PFSK-1 (cell line): ENCODE results near the gene TAF6L.

Experiments
- FOXP2 ChIP-seq: optimal IDR thresholded peaks from 2 replicates; pipeline ENCODE3; 2011; ENCODE audit warnings: borderline replicate concordance, control low read depth, inconsistent platforms; ENCODE audit not compliant: insufficient read depth; ENCODE audit errors: extremely low read length, extremely low read depth
- POLR2AphosphoS5 ChIP-seq: IDR thresholded peaks from 2 replicates; pipeline ENCODE4 v1.6.1; 2012; ENCODE audit warnings: low read depth, mild to moderate bottlenecking, control low read depth, low read length, moderate library complexity
- SIN3A ChIP-seq: IDR thresholded peaks from 2 replicates; pipeline ENCODE4 v1.6.1; 2012; ENCODE audit warnings: mild to moderate bottlenecking, low read length, moderate library complexity, borderline replicate concordance; ENCODE audit not compliant: insufficient read depth
- TAF1 ChIP-seq: IDR thresholded peaks from 2 replicates; pipeline ENCODE4 v1.6.1; 2012; ENCODE audit warnings: low read length, control low read depth, borderline replicate concordance; ENCODE audit not compliant: insufficient read depth
- TF ChIP-seq, protein P1 (sequence below), 2 experiments: IDR thresholded peaks; 2 replicates each; pipeline versions ENCODE4 v1.6.1 to v1.8.0; 2011 to 2012; ENCODE audit warnings: low read depth in 2 of 2, low read length in 2 of 2, control low read depth in 1 of 2, inconsistent platforms in 1 of 2, mild to moderate bottlenecking in 1 of 2, moderate library complexity in 1 of 2; ENCODE audit not compliant: insufficient read depth in 1 of 2

The TAF6L gene

DNA sequence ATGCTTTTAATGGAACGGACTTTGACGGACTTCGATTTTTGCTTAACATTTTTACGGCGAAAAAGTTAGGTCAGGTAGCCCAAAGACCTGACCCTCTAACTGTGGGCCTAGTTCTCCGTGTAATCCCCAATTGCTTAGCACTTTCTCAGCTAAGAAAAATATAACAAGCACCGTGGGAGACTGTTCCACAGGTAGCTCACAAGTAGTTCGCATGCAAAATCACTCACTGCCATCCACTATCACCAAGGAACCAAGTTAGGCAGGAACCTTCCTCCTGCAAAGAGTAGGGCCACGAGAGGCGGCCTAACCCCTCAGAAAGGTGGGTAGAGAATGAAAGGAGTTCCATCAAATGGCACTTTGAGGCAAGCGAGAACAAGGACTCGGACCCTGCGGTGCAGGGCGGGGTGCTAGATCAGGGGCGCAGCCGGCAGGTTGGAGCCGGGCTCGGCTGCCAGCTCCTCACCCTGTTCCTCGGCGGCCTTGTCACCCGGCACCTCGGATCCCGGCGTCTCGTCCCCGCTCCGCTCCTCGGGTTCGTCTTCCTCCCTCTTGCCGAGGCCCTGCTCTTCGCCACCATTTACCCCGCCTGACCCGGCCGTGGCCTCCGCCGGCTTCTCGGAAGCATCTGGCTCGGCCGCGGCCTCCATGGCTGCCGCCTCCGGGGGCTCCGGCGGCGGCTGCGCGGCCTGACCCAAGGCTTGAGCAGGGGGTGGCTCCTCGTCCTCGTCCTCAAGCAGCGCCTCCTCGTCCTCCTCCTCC, 44.9 kb upstream of the TAF6L start:
- TF ChIP-seq FOXP2 (no peak), SIN3A (no peak)
- TF ChIP-seq, protein P1, sequence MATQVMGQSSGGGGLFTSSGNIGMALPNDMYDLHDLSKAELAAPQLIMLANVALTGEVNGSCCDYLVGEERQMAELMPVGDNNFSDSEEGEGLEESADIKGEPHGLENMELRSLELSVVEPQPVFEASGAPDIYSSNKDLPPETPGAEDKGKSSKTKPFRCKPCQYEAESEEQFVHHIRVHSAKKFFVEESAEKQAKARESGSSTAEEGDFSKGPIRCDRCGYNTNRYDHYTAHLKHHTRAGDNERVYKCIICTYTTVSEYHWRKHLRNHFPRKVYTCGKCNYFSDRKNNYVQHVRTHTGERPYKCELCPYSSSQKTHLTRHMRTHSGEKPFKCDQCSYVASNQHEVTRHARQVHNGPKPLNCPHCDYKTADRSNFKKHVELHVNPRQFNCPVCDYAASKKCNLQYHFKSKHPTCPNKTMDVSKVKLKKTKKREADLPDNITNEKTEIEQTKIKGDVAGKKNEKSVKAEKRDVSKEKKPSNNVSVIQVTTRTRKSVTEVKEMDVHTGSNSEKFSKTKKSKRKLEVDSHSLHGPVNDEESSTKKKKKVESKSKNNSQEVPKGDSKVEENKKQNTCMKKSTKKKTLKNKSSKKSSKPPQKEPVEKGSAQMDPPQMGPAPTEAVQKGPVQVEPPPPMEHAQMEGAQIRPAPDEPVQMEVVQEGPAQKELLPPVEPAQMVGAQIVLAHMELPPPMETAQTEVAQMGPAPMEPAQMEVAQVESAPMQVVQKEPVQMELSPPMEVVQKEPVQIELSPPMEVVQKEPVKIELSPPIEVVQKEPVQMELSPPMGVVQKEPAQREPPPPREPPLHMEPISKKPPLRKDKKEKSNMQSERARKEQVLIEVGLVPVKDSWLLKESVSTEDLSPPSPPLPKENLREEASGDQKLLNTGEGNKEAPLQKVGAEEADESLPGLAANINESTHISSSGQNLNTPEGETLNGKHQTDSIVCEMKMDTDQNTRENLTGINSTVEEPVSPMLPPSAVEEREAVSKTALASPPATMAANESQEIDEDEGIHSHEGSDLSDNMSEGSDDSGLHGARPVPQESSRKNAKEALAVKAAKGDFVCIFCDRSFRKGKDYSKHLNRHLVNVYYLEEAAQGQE (IDR thresholded peaks at IDR 0.05; ENCODE audit: insufficient read depth in 1 of 2, low read depth in 2 of 2, low read length in 2 of 2) = no peak

GRCh38 chr11:62726915-62727164, 44.4 kb upstream of the TAF6L start:
- TF ChIP-seq, protein P1 (IDR thresholded peaks at IDR 0.05; ENCODE audit: insufficient read depth in 1 of 2, low read depth in 2 of 2, low read length in 2 of 2) = no peak
- TF ChIP-seq TAF1 = no peak
- TF ChIP-seq FOXP2 = no peak
- no peak for TF ChIP-seq POLR2AphosphoS5
- TF ChIP-seq SIN3A = no peak

DNA sequence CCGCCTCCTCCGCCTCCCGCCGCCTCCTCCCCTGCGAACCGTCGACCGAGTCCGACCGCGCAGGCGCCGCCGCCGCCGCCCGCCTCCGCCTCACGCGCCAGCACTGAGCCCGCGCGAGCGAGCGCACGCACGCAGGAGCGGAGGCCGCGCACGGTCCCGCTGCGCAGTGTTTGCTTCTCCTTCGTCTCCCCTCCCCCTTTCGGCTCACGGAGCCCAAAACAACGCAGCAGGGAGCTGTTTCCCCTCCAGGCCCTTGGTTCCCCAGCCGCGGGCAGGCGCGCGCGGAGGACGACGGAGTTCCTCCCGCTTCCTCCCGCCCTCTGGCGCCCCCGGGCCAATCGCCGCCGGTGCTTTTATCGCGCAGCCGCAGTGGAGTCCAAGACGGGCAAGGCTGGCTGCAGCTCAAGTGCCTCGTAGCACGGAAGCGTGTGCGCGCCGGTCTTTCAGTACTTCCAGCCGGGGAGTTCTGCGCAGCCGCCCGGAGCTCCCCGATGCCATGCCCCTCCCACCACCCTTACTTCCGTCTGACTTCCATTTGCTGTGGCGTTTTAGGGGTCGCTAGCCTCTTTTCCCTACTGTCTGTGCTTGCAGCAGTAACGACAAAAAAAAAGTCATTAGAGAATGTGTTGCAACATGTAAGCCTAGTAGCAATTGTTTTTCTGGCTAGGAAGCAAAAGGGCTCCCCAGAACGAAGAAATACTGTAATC, 43.9 kb upstream of the TAF6L start, which contains the start of gene HNRNPUL2:
TSS of gene HNRNPUL2 (minus strand) at position 293 of the 707 bp plus-strand sequence. CDS start 301 bp downstream, outside the sequence.
- peak; percentile 41; the same call in 1 of the 2 replicates for TF ChIP-seq SIN3A
- peak; percentile 84 for TF ChIP-seq POLR2AphosphoS5
- peak; percentile 80 for TF ChIP-seq FOXP2
- 0 out of 2 replicates have a peak, but pooled peaks have one; percentile 68 for TF ChIP-seq TAF1
- TF ChIP-seq, protein P1 (IDR thresholded peaks at IDR 0.05; ENCODE audit: insufficient read depth in 1 of 2, low read depth in 2 of 2, low read length in 2 of 2) = peak in 1 of 2 experiments; percentile 3; a peak in 1 of 4 replicates

DNA sequence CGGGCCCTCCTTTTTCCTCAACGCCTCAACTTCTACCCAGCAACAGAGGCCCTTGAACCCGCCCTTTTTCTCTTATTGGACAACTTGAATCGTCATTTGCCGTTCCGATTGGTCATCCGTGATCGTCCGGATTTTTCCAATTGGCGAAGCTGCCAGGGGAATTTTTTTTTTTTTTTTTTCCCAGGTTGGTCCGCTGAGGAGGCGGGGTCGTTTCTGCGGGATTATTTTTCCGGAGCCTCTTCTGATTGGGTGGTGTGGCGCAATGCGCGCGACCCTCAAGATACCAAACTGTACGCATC, 43.4 kb upstream of the TAF6L start:
- TF ChIP-seq POLR2AphosphoS5 = no peak

DNA sequence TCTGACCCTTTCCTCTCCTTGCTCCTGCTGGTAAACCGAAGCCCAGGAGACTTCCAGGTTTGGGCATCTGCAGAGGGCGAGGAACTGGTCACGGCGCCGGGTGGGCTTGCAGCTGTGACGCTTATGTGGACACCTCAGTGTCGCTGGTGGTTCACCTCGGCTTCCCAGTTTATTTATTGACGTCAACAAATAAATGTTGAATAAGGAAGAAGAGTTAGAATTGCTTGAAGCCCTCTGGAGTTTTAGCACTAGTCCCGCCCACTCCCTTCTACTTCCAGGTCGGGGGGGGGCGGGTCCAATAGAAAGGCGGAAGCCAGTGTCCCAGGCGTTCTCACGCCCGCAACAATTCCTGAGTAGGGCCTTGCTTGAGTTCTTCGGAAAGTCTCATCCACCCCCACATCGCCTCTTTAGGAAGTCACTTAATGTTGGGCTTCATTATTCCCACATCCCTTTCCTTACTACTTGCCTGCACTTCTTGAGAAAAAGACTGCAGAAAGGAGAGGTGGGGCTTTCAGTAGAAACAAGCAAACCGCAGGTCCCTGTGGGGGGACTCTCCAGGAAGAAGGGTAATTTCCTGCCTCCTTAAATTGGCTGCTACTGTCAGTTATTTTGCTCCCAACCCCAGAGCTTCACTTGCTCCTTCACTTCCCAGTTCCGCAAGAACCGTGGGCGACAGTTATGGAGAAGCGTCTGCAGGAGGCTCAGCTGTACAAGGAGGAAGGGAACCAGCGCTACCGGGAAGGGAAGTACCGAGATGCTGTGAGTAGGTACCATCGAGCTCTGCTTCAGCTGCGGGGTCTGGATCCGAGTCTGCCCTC, 42.8 kb upstream of the TAF6L start, which contains the start of gene TTC9C:
TSS of gene TTC9C (plus strand) at position 316 of the 818 bp plus-strand sequence. CDS start at position 679, 363 bp downstream.
- peak; percentile 28 for TF ChIP-seq FOXP2
- peak; percentile 71; the same call in 1 of the 2 replicates for TF ChIP-seq POLR2AphosphoS5
- TF ChIP-seq, protein P1 (IDR thresholded peaks at IDR 0.05; ENCODE audit: insufficient read depth in 1 of 2, low read depth in 2 of 2, low read length in 2 of 2) = 0 out of 4 replicates have a peak, but pooled peaks of 1 of the 2 experiments have one; percentile 5
- TF ChIP-seq TAF1 = peak; percentile 72
- peak; percentile 76; the same call in 1 of the 2 replicates for TF ChIP-seq SIN3A
